Measurements from ENCODE around the gene SPTB. TPM values are rescaled to one million over a fixed set of nuclear protein-coding genes. Genes with fewer than 3 reads are reported as not detected.
A peak's percentile ranks its signal among the peaks of the same experiment; 100 is the strongest.

Gene SPTB
- total and polyA plus RNA-seq, 9 of the 15 experiments (the other 6 are each of a cell fraction or from before 2014, with no cell fraction given), result 0.21 to 45.9 (median 11.7) TPM

- TF ChIP-seq PBX2 (CRISPR knock-in tag; IDR thresholded peaks at IDR 0.05; ENCODE audit: low read depth) (peak; percentile 12; the same call in 1 of the 2 replicates), PBX2 (tag; conservative IDR thresholded peaks at IDR 0.05; ENCODE audit: low read depth) (no peak), TSC22D4 (tag; IDR thresholded peaks at IDR 0.05) (no peak), TAL1 (IDR thresholded peaks at IDR 0.05) (peak; percentile 68), RBM22 (IDR thresholded peaks at IDR 0.05; ENCODE audit: low read depth, low read length, poor library complexity, severe bottlenecking) (no peak), RBBP5 (IDR thresholded peaks at IDR 0.05; ENCODE audit: borderline replicate concordance, insufficient read depth, low read length, poor library complexity, severe bottlenecking) (peak; percentile 15), TEAD2 (tag; IDR thresholded peaks at IDR 0.05) (no peak), MYNN (IDR thresholded peaks at IDR 0.05) (0 out of 2 replicates have a peak, but pooled peaks have one; percentile 41), MYNN (CRISPR knock-in tag; IDR thresholded peaks at IDR 0.05) (no peak), ZFX (CRISPR knock-in tag; IDR thresholded peaks at IDR 0.05) (peak; percentile 55), PRDM10 (IDR thresholded peaks at IDR 0.05; ENCODE audit: partially characterized antibody) (no peak), ARID1B (IDR thresholded peaks at IDR 0.05) (peak; percentile 78), NFIC (IDR thresholded peaks at IDR 0.05) (peak; percentile 64), GATA2 (CRISPR knock-in tag; IDR thresholded peaks at IDR 0.05) (peak; percentile 26; the same call in 1 of the 2 replicates), NBN (IDR thresholded peaks at IDR 0.05; ENCODE audit: low read depth) (no peak)
These were observed at the start of gene SPTB (continued) for GRCh38 chr14:64879635-64880220.

All from K562 (cell line).